HCEC 1CT (cell line): Measurements from ENCODE around the gene KCNJ14.

Experiments
- DNase-seq: peaks from one replicate; pipeline ENCODE4 v3.0.0-alpha.2; 2017

The KCNJ14 gene

DNA sequence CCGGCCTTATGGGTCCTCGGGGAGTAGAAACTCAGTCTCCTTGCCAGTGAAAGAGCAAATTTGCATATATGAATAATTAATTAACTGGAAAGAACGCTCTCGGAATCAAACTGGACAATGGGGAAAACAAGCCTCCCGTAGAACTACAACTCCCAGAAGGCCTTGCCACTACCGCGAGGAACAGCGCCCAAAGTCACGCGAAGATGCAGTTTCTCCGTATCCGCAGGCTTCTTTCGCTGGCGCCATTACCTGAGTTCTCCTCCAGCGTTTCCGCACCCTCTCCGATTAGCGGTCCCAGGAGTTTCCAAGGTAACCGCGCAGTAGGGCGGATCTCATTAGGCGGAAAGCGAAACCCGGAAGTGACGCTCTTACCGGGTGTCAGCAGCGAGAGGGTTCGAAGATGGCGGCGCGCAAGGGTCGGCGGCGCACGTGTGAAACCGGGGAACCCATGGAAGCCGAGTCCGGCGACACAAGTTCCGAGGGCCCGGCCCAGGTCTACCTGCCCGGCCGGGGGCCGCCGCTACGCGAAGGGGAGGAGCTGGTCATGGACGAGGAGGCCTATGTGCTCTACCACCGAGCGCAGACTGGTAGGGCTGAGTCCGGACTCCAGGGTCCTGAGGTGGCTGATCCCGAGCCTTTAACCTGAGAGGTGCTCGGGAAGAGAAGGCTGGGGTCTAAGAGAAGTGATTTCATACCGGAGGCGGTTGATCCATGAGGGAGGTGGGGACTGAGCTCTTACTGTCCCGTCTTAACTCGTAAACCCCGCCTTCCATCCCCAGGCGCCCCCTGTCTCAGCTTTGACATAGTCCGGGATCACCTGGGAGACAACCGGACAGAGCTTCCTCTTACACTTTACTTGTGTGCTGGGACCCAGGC lies 9.5 kb upstream of the KCNJ14 start, which contains the start of gene GRWD1:
Gene GRWD1, plus strand, starts transcription at position 378 of the 876 bp plus-strand sequence. Its CDS starts 23 bp downstream, at position 401.
- peak; percentile 96 for DNase-seq

DNA sequence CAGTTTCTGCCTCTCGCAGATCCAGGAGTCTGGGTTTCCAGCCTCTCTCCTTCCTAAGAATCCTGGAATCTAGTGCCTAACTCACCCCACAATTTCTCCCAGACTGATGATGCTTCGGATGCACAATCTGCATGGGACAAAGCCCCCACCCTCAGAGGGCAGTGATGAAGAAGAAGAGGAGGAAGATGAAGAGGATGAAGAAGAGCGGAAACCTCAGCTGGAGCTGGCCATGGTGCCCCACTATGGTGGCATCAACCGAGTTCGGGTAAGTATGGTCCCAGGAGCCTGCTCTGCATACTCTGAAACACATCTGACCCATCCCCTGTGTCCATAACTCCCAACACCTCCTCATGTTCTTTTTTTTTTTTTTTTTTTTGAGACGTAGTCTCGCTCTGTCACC lies 8.8 kb upstream of the KCNJ14 start:
- no peak for DNase-seq

DNA sequence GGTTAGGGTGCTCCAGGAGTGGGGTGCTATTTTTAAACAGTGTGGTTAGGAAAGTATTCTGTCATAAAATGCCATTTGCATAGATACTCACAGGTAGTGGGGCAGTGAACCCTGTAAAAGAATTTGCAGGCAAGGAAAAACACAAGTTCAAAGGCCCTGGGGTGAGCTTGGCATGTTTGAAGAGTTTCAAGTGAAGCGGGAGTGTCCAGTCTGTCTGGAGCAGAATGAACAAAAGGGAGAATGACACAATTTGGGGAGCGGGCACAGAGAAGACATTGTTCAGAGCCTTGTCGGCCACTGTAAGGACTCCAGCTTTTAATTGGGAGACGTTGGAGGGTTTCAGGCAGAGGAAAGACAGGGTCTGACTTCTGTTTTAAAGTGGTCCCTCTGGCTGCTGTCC lies 6.8 kb upstream of the KCNJ14 start:
- DNase-seq, result no peak

DNA sequence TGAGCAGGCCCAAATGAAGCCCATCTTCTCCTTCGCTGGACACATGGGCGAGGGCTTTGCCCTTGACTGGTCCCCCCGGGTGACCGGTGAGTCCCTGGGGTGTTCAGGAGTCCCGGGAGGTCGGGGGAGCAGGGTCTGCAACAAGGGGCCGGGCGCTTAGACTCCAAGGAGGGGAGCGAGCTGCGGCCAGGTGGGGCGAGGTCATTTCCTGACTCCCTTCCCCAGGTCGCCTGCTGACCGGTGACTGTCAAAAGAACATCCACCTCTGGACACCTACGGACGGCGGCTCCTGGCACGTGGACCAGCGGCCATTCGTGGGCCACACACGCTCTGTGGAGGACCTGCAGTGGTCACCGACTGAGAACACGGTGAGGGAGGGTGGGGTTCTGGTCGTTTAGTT lies 4.9 kb upstream of the KCNJ14 start:
- DNase-seq, result no peak

DNA sequence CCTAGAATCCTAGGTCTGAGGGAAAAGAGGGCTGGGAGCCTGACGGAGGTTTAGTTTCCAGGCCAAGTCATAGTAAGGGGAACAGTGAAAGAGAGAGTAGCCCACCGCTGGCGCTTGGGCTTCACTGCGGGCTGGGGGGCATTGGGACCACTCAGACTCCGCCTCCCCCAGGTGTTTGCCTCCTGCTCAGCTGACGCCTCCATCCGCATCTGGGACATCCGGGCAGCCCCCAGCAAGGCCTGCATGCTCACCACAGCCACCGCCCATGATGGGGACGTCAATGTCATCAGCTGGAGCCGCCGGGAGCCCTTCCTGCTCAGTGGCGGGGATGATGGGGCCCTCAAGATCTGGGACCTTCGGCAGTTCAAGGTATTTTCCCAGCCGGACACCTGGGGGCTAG lies 4.5 kb upstream of the KCNJ14 start:
- DNase-seq, result no peak

DNA sequence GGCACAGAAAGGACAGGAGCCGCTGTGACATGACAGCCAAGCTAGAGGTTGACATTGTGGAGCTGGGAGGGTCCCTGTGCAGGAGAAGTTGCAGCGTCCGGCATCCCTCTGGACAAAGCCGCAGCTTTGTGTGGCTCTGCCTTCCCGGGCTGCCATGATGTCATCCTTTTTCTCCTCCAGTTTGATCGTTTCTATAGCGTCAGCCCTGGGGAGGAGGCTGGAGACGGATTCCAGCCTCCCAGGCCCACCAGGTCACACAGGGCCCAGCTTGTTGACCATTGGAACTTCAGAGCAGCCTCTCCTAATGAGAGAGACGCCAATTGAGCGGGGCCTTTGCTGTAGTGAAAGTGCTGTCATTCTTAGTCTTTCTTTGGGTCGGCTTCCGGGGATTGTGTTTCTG lies 3.8 kb upstream of the KCNJ14 start:
- DNase-seq, result no peak

DNA sequence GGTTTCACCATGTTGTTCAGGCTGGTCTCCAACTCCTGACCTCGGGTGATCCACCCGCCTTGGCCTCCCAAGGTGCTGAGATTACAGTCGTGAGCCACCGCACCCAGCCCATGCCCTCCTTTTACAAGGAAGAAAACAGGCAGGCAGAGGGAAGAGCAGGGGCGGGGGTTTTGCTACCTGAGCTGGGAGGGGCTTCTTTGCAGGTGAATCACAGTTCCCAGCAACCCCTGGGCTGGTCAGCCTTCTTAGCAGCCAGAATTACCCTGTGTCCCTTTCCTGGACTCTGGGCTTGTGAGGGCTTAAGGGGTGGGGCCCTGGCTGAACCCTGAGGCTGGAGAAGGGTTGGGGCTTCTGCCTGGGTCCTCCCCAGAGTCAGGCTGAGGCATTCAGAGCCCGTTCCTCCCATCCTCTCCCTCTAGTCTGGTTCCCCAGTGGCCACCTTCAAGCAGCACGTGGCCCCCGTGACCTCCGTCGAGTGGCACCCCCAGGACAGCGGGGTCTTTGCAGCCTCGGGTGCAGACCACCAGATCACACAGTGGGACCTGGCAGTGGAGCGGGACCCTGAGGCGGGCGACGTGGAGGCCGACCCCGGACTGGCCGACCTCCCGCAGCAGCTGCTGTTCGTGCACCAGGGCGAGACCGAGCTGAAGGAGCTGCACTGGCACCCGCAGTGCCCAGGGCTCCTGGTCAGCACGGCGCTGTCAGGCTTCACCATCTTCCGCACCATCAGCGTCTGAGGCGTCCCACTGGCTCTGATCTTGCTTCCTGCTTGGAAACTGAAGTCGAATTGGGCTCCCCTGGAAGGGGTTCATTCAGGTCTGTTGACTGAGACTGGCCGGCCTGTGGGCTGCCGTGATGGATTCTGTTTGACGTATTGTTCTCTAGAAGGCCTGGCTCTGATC lies 2.8 kb upstream of the KCNJ14 start:
- no peak for DNase-seq

DNA sequence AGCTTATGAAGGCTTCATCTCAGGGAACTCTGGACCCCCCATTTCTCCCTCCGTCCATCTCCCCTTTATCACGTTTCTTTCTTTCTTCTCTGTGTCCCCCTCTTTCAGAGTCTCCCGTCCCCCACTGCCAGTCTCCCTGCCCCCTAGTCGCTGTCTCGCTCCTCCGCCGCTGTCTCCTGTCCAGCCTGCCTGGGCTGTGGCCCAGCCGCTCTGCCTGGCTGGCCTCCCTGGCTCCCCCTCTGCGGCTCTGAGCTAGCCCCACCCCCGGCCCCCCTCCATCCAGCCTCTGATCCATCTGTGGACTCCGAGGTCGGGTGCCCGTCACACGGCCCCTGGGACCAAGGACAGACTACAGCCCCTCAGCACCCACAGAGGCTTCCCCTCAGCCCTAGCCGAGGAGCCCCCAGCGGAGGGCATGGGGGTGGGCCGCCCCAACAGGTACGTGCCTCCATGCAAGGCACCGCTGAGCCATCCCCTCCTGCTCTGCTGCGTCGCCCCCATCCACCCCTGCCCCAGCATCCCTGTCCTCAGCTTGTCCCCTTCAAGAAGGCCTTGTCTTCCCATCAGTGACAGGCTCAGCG lies 1.1 kb upstream of the KCNJ14 start:
- DNase-seq, result no peak

DNA sequence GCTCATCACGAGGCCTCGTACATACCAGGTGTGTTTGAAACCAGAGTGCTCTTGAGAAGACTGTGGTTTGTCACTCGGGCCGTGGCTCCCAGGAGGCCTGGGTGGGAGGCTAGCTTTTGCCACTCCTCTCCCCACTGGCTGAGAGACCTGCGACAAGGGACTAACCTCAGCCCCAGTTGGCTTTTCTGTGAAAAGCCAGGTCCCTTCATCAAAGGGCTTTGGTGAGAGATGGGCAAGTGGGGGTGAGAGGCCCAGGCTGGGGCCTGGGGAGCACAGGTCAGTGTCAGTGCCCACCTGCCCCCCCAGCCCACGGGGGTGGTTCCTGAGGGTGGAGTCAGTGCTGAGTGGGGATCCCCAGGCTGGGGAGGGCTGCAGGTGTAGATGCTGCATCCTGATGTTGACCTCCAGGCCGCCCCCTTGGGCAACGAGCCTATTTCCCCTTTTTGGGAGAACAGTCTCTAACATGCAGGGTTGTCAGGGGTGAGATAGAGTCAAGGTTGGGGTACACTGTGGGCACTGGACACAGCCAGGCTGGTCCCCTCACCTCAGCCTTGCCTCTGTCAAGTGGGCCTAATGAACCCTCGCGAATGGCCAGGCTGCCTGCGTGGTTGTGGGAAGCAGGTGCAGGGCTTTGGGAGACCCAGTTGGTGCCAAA lies 661 bp downstream of the KCNJ14 start:
- DNase-seq, result no peak

DNA sequence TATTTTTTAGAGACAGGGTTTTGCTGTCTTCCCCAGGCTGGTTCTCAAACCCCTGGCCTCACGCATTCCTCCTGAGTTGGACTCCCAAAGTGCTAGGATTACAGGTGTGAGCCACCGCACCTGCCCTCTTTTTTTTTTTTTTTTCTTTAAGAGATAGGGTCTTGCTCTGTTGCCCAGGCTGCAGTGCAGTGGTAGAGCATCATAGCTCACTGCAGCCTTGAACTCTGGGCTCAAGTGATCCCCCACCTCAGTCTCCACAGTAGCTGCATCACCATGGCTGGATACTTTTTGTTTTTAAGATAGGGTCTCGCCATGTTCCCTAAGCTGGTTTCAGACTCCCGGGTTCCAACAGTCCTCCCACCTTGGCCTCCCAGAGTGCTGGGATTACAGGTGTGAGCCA lies 1.5 kb downstream of the KCNJ14 start:
- no peak for DNase-seq

DNA sequence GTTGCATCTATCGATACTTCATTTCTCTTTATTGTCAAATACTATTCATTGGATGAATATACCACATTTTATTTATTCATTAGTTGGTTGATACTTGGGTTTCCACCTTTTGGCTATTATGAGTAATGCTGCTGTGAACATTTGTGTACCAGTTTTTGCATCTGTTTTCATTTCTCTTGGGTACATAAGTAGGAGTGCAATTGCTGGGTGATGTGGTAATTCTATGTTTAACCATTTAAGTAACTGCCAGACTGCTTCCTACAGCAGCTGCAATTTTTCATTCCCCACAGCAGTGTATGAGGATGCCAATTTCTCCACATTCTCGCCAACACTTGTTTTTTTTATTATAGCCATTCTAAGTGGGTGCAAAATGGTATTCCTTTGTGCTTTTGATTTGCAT lies 2.6 kb downstream of the KCNJ14 start:
- peak; percentile 8 for DNase-seq

DNA sequence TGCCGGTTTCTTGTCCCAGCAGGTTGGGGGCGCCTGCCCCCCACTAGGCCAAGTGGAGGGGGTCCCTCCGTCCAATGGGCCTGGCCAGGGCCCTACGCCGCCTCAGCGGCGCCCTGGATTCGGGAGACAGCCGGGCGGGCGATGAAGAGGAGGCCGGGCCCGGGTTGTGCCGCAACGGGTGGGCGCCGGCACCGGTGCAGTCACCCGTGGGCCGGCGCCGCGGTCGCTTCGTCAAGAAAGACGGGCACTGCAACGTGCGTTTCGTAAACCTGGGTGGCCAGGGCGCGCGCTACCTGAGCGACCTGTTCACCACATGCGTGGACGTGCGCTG lies 6.2 kb downstream of the KCNJ14 start:
- DNase-seq, result no peak

DNA sequence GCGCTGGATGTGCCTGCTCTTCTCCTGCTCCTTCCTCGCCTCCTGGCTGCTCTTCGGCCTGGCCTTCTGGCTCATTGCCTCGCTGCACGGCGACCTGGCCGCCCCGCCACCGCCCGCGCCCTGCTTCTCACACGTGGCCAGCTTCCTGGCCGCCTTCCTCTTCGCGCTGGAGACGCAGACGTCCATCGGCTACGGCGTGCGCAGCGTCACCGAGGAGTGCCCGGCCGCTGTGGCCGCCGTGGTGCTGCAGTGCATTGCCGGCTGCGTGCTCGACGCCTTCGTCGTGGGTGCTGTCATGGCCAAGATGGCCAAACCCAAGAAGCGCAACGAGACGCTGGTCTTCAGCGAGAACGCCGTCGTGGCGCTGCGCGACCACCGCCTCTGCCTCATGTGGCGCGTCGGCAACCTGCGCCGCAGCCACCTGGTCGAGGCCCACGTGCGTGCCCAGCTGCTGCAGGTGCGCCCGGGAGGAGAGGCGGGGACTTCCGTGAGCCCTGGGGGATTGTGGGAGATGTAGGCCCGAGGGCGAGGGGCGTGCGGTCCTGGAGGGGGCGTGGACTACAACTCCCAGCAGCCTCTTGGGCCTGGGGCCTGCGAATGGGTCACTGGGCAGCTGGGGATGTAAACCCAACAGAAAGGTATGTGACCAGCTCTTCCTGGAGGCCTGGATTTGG lies 6.7 kb downstream of the KCNJ14 start:
- no peak for DNase-seq

DNA sequence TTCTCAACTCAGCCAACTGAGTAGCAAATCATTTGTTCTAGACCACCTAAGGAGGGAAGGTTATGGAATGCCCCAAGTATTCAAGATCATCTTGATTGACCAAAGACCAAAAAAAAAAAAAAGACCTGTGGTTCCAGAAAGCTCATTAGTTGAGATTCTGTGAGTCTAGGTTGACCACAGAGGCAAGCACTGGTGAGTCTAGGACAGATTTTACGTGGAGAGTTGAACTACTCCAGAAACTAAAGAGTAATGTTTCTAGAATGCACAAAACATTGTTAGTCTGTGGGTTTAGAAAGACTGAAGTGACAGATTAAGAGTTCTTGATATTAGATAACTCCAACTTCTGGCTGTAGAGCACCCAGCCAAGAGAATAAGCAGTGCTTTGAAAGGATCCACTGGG lies 9.8 kb downstream of the KCNJ14 start:
- DNase-seq, result no peak

DNA sequence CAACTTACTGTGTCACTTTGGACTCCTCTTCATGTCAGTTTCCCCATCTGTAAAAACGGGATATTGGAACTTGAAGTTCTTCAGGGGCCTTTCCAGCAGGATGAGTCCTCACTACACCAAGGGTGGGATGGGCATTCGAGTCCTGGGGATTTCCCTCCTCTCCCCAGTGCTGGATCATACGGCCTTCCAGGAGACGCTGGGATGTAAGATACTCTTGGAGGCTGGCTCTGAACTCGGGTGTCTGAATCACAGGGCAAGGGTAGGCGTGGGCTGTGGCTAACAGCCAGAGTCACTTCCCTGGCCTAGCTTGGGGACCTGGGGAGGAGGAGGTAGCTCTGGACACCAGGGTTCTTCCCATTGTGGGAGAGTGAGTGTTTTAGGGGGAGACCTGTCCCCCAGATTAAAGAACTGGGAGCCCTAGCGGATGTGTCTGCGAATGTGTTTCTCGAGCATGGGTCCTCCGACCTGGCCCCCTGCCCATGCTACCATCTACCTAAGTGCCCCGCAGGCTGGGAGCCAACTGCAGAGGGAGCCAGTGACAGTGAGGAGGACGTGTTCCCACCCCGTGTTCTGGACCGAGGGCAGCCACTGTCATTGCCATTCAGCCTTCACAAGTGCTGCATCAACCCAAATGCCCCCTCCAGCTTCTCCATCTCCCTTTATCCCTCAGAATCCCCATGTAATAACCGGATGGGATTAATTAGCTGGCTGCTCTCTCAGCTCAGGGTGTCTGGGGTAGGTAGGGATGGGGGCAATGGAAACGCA lies 11.4 kb downstream of the KCNJ14 start:
- peak; percentile 6 for DNase-seq

DNA sequence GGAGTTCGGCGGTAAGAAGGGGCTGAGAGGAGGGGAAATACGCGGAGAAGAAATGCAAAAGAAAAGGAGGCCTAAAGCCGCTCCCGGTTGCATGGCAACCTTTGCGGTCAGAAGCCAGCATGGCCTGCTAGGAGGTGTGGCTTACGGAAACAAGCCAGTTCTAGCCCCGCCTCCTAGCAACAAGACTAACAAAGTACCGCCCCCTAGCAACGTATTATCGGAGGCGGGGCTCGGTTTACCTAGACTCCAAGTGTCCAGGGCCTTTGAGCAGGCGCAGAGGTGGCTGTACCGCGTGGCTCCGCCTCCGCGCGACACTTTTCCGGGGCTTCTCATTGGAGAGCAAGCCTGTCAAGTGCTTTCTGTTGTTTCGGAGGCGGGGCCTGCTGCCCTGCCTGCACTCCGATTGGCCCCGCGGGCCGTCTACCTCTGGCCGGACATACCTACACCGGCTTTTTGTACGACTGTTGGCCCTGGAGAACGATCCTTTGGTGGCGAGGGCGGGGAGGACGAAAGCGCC lies 13.5 kb downstream of the KCNJ14 start:
- DNase-seq, result peak; percentile 100

DNA sequence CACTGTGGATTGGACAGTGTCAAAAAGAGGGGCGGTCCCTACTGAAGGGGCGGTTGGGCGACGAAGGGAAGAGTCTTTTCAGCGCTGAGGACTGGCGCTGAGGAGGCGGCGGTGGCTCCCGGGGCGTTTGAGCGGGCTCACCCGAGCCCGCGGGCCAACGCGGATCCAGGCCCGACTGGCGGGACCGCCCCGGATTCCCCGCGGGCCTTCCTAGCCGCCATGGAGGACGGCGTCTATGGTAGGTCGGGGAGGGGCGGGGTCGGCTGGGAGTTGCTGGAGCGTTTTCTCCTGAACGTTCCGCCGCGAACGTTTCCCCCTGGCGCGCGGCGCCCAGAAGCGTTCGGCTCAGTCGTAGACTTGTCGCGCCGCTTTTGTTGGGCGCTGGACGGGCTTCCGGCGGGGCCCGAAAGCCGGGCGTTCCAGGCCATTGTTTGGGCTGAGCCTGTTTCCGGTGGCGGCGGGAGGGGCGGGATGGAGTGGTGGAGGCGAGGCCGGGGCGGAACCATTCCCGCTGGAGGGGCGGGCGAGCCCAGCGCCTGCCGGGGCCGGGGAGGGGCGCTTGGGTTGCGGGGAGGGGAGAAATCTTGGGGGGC lies 14.0 kb downstream of the KCNJ14 start, which contains the start of gene CYTH2:
Gene CYTH2, plus strand, starts transcription at position 81 of the 593 bp plus-strand sequence. Its CDS starts 139 bp downstream, at position 220.
- peak; percentile 58 for DNase-seq

DNA sequence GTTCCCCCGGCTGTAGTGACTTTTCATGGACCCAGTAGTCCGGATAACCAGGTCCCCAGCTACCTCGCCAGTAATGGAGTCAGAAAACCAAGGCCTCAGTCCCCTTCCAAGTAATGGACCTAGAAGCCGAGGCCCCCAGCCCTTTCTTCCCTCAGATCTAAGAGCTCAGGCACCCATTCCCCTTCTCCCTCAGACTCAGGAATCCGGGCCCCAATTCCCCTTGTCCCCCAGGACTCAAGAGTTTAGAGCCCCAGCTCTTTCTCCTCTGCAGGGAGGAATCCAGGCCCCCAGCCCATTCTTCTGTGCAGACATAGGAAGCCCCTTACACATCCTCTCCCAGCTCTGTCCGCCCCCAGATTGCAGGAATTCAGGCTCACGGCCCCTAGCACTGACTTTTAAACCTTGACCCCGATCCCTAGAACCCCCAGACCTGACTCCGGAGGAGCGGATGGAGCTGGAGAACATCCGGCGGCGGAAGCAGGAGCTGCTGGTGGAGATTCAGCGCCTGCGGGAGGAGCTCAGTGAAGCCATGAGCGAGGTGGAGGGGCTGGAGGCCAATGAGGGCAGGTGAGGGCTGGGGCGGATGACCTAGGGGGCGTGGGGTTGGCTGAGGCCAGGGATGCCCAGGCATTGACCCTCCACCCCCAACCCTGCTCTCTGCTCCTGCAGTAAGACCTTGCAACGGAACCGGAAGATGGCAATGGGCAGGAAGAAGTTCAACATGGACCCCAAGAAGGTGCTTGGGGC lies 14.7 kb downstream of the KCNJ14 start:
- DNase-seq, result no peak

DNA sequence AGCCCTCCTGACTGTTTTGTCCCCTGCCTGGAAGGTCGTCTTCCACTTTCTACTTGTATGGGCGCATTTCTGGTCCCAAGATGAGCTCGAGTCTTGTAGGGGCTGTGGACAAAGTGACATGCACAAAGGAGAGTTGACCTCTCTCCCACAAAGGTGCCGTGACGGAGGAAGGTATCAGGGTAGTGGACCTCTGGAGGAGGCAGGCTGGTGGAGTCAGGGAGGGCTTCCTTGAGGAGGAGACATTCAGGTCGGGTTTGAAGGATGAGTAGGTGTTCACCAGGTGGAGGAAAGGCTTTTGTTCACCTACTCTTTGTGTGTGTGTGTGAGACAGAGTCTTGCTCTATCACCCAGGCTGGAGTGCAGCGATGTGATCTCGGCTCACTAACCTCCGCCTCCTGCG lies 15.5 kb downstream of the KCNJ14 start:
- DNase-seq, result no peak

DNA sequence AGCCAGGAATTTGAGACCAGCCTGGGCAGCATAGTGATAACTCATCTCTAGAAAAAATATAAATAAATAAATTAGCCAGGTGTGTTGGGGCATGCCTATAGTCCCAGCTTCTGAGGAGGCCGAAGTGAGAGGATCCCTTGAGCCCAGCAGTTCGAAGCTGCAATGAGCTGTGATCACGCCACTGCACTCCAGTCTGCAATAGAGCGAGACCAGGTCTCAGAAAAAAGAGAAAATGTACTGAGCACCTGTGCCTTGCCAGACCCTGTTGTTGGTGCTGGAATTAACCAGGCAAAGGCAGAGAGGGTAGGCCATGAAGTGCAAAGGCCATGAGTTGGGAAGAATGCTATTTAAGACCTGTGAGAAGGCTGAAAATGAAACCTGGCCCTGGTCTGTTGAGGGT lies 16.5 kb downstream of the KCNJ14 start:
- DNase-seq, result no peak
